ENCODE measurements around the gene CCN5. TPM values are rescaled to one million over a fixed set of nuclear protein-coding genes. Genes with fewer than 3 reads are reported as not detected.
A peak's percentile ranks its signal among the peaks of the same experiment; 100 is the strongest.

CCN5 gene
- total and polyA plus RNA-seq, 2 of the 13 experiments (the other 11 are each of a cell fraction or from before 2014, with no cell fraction given), result 0.12 TPM; not detected in 1

DNA sequence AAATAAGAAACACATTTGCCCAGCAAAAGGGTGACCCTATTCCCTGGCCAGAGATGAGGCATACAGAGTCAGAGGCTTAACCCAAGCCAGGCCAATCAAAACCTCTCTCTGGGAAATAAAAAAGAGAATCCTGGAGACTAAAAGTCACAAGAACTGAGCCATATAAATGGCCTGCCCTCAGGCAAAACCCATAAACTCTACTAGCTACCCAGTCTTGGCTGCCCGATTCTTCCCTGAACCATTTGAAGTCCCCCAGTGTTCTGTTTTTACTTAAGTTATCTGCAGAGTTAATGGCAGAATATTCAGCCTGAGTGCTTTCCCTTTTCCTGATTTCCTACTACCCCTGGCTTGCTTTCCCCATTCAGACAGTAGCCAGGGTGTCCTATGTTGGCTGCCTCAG, 44.4 kb downstream of the CCN5 start (continued):
- TF ChIP-seq, protein P1, sequence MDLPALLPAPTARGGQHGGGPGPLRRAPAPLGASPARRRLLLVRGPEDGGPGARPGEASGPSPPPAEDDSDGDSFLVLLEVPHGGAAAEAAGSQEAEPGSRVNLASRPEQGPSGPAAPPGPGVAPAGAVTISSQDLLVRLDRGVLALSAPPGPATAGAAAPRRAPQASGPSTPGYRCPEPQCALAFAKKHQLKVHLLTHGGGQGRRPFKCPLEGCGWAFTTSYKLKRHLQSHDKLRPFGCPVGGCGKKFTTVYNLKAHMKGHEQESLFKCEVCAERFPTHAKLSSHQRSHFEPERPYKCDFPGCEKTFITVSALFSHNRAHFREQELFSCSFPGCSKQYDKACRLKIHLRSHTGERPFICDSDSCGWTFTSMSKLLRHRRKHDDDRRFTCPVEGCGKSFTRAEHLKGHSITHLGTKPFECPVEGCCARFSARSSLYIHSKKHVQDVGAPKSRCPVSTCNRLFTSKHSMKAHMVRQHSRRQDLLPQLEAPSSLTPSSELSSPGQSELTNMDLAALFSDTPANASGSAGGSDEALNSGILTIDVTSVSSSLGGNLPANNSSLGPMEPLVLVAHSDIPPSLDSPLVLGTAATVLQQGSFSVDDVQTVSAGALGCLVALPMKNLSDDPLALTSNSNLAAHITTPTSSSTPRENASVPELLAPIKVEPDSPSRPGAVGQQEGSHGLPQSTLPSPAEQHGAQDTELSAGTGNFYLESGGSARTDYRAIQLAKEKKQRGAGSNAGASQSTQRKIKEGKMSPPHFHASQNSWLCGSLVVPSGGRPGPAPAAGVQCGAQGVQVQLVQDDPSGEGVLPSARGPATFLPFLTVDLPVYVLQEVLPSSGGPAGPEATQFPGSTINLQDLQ (CRISPR knock-in tag; IDR thresholded peaks at IDR 0.05), result no peak
- no peak for TF ChIP-seq SP5 (CRISPR knock-in tag; IDR thresholded peaks at IDR 0.05; ENCODE audit: borderline replicate concordance, low read depth)
- TF ChIP-seq JUNB (CRISPR knock-in tag; IDR thresholded peaks at IDR 0.05; ENCODE audit: borderline replicate concordance), result no peak

GRCh38 chr20:44761423-44761822, 46.3 kb downstream of the CCN5 start:
- Histone ChIP-seq H3K9ac (ENCODE audit: insufficient read depth, low read depth, low read length) (no peak overlapping the region), H3K4me3 (replicated peaks in 1 of 3; ENCODE audit: insufficient read depth in 1 of 3, low read depth in 2 of 3, low read length in 3 of 3) (no peak overlapping the region), H3K27me3 (ENCODE audit: control insufficient read depth in 1 of 2, insufficient read depth in 2 of 2, low read length in 2 of 2) (peaks cover 2 to 67% of the 10 kb centered on the region in 2 experiments; a peak in 3 of 5 replicates), H3K4me1 (ENCODE audit: insufficient read depth, low read length) (no peaks in the 10 kb centered on the region), H3K4me2 (ENCODE audit: low read depth, low read length) (no peak overlapping the region), H3K9me3 (ENCODE audit: low read length) (no peaks in the 10 kb centered on the region), H2AFZ (ENCODE audit: low read length) (no peak overlapping the region), H4K20me1 (ENCODE audit: insufficient read depth, low read length) (no peaks in the 10 kb centered on the region), H3K36me3 (replicated peaks in 1 of 2; ENCODE audit: control insufficient read depth in 1 of 2, insufficient read depth in 2 of 2, low read length in 2 of 2) (no peaks in the 10 kb centered on the region), H3K79me2 (ENCODE audit: insufficient read depth, low read length) (no peaks in the 10 kb centered on the region), H3K27ac (ENCODE audit: extremely low read length, insufficient read depth, low read length) (no peak overlapping the region)
- TF ChIP-seq SP2 (CRISPR knock-in tag; IDR thresholded peaks at IDR 0.05) (no peak), TCF7 (IDR thresholded peaks at IDR 0.05; ENCODE audit: low read depth) (no peak), MAFF (IDR thresholded peaks at IDR 0.05; ENCODE audit: low read depth, low read length) (0 out of 2 replicates have a peak, but pooled peaks have one; percentile 4)
- no TSS peak for BruUV-seq (replicated peaks)
- intact Hi-C loops (cut with micrococcal nuclease; ENCODE audit: unreplicated experiment), result no loop called here
- DNase-seq (ENCODE audit: low spot score) (no peak), FAIRE-seq (no peak), ATAC-seq (no peak)
- WGBS (ENCODE audit: low lambda C conversion rate), result 18% methylated on average over 3 of the region's 3 CpGs
- ChIA-PET CTCF (ENCODE audit: low intra/inter-chr PET ratio, low total read pairs) (no interaction called here), POLR2A (no interaction called here)
- in situ Hi-C loops (cut with HindIII; ENCODE audit: extremely low pct_ligation_motif_present, low pct_unique_long_range_greater_than_20kb), result no loop called here
